GM12873 (cell line): ENCODE results near the gene RRP1B.

Experiments
- CTCF ChIP-seq: IDR thresholded peaks from 2 replicates; pipeline ENCODE4 v1.5.1; 2012; ENCODE audit warnings: low read depth, mild to moderate bottlenecking, moderate library complexity, low read length, control low read depth; ENCODE audit not compliant: insufficient read depth; ENCODE audit errors: missing control alignments

RRP1B gene

GRCh38 chr21:43721206-43721605 lies 61.8 kb downstream of the RRP1B start:
- no peak for TF ChIP-seq CTCF

DNA sequence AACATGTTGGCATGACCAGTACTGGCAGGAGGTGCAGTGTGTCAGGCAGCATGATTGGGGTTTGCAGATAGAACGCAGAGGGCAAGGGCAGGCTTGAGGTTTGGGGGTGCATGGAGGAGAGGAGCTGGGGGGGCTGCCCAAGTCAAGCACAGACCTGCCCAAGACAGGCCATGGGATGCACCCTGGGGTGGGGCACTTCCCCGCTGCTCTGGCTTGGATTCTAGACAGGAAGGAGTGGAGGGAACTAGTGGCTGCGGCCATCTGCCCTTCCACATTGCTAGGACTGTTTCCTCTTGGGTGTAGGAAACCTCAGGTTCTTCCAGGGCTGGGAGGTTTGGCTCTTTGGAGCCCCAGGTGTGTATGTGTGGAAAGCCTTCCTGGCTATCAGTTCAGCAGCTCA lies 62.6 kb downstream of the RRP1B start:
- TF ChIP-seq CTCF: no peak

DNA sequence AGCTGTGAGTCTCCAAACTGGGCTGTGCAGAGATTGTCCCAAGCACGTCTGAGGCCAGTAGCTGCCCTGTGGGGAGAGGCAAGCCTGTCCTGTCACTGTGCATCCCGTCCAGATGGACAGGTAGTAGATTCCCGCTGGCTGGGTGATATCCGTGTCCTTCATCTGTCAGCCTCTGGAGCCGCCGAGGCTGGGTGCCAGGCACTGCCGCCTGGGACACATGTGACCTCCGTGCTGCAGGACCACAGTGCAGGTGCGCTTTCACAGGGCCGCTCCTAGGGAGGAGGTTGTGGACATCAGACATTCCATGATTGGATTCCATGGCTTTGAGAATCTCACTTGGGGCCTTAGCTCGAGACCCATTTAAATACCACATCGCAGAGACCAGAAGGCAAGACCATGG lies 64.3 kb downstream of the RRP1B start:
- no peak for TF ChIP-seq CTCF

DNA sequence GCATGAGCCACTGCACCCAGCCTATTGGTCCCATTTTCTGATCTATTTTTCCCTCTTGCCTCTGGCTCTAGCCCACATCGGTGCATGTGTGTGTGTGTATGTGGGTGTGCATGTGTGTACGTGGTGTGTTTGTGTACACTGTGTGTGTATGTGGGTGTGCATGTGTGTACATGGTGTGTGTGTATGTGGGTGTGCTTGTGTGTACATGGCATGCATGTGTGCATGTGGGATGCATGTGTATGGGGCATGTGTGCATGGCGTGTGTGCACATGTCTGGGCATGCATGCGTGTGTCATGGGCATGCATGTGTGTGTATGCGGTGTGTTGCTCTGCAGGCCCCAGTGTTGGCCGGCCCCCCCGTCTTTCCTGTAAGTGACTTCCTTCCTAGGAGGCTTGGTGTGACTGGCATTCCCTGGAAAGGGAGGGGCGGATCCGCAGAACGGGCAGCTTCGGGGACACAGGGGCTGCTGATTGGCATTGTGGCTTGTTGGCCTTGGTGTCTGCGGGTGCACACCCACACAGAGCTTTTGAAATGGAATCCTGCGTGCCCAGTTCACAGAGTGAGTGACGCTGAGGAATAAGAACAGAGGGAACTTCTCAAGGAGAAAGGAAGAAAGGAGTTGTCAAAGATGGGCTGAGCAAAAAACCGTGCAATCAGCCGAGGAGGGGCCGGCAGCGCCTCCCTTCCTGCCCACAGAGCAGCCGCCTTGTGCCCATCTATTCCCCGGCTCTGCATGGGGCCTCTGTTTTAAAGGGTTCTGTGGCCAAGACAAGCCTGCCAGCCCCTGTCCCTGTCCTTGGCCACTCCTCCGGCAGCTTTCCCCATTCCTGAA lies 67.5 kb downstream of the RRP1B start:
- TF ChIP-seq CTCF: no peak

GRCh38 chr21:43727519-43728153 lies 68.3 kb downstream of the RRP1B start:
- peak; percentile 9 for TF ChIP-seq CTCF

DNA sequence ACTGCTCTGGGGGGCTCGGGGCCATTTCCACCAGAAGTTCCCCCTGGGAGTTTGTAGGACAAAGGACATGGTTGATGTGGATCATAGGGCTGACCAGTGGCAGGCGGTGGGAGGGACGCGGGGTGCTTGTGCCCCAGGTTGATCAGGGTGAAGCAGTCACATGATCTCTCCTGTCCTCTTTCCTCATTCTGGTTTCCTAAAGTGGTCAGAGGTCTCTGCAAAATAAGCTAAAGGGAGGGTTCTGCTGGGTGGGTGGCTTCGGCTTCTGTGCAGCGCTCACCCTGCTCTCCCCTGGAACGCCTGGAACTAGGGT lies 68.8 kb downstream of the RRP1B start:
- no peak for TF ChIP-seq CTCF

- peak; percentile 5 for TF ChIP-seq CTCF
These were observed 69.4 kb downstream of the RRP1B start for GRCh38 chr21:43728467-43729390.
